Upper lobe of right lung (tissue), 1 donor: ENCODE results near the gene ADAMTS6. TPM values are rescaled to one million over a fixed set of nuclear protein-coding genes. Genes with fewer than 3 reads are reported as not detected.

Experiments
- ATAC-seq: fragments of 200-7000 bp; cut with Tn5 transposase; one replicate; pipeline ENCODE4 v1.9.1; 2020; ENCODE audit warnings: mild to moderate bottlenecking, moderate library complexity
- DNase-seq: peaks from one replicate; pipeline ENCODE4 v3.0.0-alpha.2; 2020
- H3K27ac ChIP-seq: fragments of 200-600 bp; one replicate; pipeline ENCODE4 v1.8.0; 2022
- H3K27me3 ChIP-seq: fragments of 200-600 bp; one replicate; pipeline ENCODE4 v1.8.0; 2022; ENCODE audit warnings: mild to moderate bottlenecking
- H3K36me3 ChIP-seq: fragments of 200-600 bp; one replicate; pipeline ENCODE4 v1.8.0; 2022
- H3K4me1 ChIP-seq: fragments of 200-600 bp; one replicate; pipeline ENCODE4 v1.8.0; 2022
- H3K4me3 ChIP-seq: fragments of 200-600 bp; one replicate; pipeline ENCODE4 v1.8.0; 2022; ENCODE audit warnings: mild to moderate bottlenecking
- H3K9me3 ChIP-seq: fragments of 200-600 bp; one replicate; pipeline ENCODE4 v1.8.0; 2022
- CTCF ChIP-seq: fragments of 200-600 bp; IDR thresholded peaks from one replicate; pipeline ENCODE4 v1.8.0; 2022; ENCODE audit warnings: antibody characterized with exemption
- intact Hi-C: fragments of 100-400 bp; cut with DNase I; formaldehyde crosslinking; loops from one replicate; pipeline ENCODE4 v1.11.0; 2022
- total RNA-seq: library from RNA; stranded (reverse); fragmentation: NEBNext Ultra II Directional; extraction: Animal tissue kit (Norgen Biotek cat#: 25700); gene quantifications from one replicate; pipeline ENCODE4 v1.2.1, GENCODE V29; 2021
- donor health status: DM: no; HTN: yes; CAD: no; lungs with severe emphysema.

The ADAMTS6 gene
- total RNA-seq, 1 donor from 2014 or later: 2.3 TPM

DNA sequence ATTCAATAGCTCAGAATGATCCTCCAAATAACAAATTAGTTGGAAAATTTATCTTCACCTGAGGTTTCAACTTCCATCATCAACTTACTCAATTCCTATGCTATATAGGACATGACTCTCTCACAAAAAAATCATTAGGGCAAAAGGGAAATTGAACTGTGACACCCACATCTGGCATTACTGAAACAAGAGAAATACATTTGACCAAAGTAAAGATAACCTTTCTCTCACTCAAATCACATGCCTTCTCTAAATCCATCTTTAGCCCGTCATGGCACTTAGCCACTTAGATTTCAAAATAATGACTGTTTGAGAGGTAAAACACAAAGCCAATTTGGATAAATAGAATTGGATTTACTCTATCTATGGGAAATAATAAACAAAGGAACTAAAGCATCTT, 126.4 kb downstream of the ADAMTS6 start:
- no peak for DNase-seq
- no peak for ATAC-seq
- TF ChIP-seq CTCF: no peak
- Histone ChIP-seq H3K4me1 (no peaks in the 10 kb centered on the region), H3K27me3 (no peaks in the 10 kb centered on the region), H3K27ac (no peak overlapping the region), H3K4me3 (no peak overlapping the region), H3K9me3 (no peaks in the 10 kb centered on the region), H3K36me3 (no peaks in the 10 kb centered on the region)
- intact Hi-C loops: no loop called here

DNA sequence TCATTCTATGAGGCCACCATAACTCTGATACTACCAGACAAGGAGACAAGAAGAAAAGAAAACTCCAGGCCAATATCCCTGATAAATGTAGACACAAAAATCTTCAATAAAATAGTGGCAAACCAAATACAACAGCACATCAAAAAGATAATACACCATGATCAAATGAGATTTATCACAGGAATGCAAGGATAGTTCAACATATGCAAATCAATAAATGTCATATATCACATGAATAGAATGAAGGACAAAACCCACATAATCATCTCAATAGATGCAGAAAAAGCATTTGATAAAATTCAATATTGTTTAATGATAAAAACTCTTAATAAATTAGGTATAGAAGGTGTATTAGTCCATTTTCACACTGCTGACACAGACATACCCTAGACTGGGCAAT, 139.9 kb downstream of the ADAMTS6 start:
- Histone ChIP-seq H3K27ac (no peak overlapping the region), H3K4me1 (no peaks in the 10 kb centered on the region), H3K36me3 (no peaks in the 10 kb centered on the region), H3K9me3 (peaks cover 20% of the 10 kb centered on the region), H3K4me3 (no peak overlapping the region), H3K27me3 (no peaks in the 10 kb centered on the region)
- no peak for ATAC-seq
- no peak for TF ChIP-seq CTCF
- DNase-seq: no peak
- intact Hi-C loops: no loop called here

DNA sequence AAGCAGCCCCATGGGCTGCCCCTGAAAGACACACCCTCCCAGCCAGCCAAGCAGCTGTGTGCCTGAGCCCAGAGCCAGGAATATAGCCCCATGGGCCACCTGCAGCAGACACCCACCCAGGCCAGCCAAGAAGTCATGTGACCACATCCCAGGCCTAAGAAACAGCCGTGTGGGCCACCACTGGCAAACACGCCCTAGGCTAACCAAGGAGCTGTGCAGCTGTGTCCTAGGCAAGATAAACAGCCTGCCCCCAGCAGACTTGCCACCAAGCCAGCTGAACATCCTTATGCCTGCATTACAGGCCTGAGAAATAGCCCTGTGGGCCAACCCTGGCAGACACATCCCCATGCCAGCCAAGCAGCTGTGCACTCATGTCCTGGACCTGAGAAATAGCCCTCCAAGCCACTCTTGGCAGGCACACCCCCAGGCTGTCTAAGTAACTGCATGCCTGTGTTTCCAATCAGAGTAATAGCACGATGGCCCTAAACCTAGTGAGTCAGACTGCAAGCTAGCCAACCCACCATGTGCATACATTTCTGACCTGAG, 143.0 kb downstream of the ADAMTS6 start:
- peaks cover 20% of the 10 kb centered on the region for H3K9me3 ChIP-seq
- no peak for TF ChIP-seq CTCF
- no peak overlapping the region for H3K27ac ChIP-seq
- DNase-seq (no peak), ATAC-seq (no peak)
- H3K4me3 ChIP-seq: no peak overlapping the region
- intact Hi-C loops: no loop called here
- no peaks in the 10 kb centered on the region for H3K27me3 ChIP-seq
- H3K4me1 ChIP-seq: no peaks in the 10 kb centered on the region
- H3K36me3 ChIP-seq: no peaks in the 10 kb centered on the region

DNA sequence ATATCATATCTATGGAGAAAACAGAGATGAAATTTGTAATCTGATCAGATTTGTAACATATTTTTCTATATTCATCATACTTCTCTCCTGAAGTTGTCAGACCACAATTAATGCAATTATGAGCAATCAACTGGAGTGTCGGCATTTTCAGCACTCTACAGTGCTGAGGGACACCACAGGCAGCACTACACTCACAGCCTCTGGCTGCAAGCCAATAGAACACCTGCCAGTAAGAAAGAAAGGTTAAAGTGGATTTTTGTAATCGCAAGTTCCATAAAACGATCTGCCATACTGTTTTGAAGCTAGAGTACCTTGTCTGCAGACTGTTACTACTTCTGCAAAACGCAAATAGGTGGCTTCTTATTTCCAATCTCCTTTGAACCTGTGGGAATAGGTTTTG, 147.6 kb downstream of the ADAMTS6 start:
- intact Hi-C loops: no loop called here
- no peak for TF ChIP-seq CTCF
- Histone ChIP-seq H3K4me1 (no peaks in the 10 kb centered on the region), H3K27ac (no peak overlapping the region), H3K9me3 (no peaks in the 10 kb centered on the region), H3K36me3 (no peaks in the 10 kb centered on the region), H3K4me3 (no peak overlapping the region), H3K27me3 (no peaks in the 10 kb centered on the region)
- ATAC-seq (peak; percentile 46), DNase-seq (no peak)

- no peak overlapping the region for H3K27ac ChIP-seq
- ATAC-seq (no peak), DNase-seq (no peak)
- intact Hi-C loops: no loop called here
- no peak for TF ChIP-seq CTCF
- H3K4me1 ChIP-seq: no peaks in the 10 kb centered on the region
- no peaks in the 10 kb centered on the region for H3K27me3 ChIP-seq
- H3K36me3 ChIP-seq: no peaks in the 10 kb centered on the region
- no peak overlapping the region for H3K4me3 ChIP-seq
- no peaks in the 10 kb centered on the region for H3K9me3 ChIP-seq
These were observed 149.1 kb downstream of the ADAMTS6 start for GRCh38 chr5:65332591-65332990.

DNA sequence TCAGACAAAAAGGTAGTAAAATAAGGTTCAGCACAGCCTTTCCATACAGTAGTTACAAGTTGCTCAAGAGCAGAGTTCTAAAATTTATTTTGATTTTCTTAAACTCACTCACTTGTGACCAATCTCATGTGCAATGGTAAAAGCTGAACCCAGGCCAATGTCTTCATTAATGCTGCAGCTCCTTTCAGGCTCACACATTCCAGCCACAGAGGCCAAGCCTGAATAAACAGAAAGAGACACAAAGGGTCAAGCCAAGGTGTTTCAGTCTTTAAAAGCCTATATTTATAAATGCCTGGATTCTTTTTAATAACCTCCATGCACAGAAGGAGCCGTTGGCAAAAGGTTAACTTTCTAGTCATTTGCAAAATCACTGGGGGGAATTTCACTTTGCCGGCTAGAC, 152.5 kb downstream of the ADAMTS6 start:
- no peak for DNase-seq
- Histone ChIP-seq H3K36me3 (no peaks in the 10 kb centered on the region), H3K27ac (no peak overlapping the region), H3K4me1 (no peaks in the 10 kb centered on the region), H3K27me3 (no peaks in the 10 kb centered on the region), H3K4me3 (no peak overlapping the region), H3K9me3 (no peaks in the 10 kb centered on the region)
- intact Hi-C loops: no loop called here
- ATAC-seq: no peak
- no peak for TF ChIP-seq CTCF
